HEK293T (cell line): Measurements from ENCODE around the gene SMIM41.

ENCODE experiments used
- BHLHE40 ChIP-seq: fragments of 450-650 bp; IDR thresholded peaks from 2 replicates; pipeline ENCODE4 v1.6.1; 2016; ENCODE audit warnings: mild to moderate bottlenecking, moderate library complexity, borderline replicate concordance
- CTBP1 ChIP-seq: fragments of 450-650 bp; IDR thresholded peaks from 2 replicates; pipeline ENCODE4 v1.6.1; 2016; ENCODE audit warnings: borderline replicate concordance
- ELF4 ChIP-seq: fragments of 450-650 bp; IDR thresholded peaks from 2 replicates; pipeline ENCODE4 v1.6.1; 2017; ENCODE audit warnings: antibody characterized with exemption
- FOXA1 ChIP-seq: fragments of 450-650 bp; IDR thresholded peaks from 2 replicates; pipeline ENCODE4 v1.6.1; 2016; ENCODE audit warnings: mild to moderate bottlenecking
- FOXK2 ChIP-seq: fragments of 450-650 bp; IDR thresholded peaks from 2 replicates; pipeline ENCODE4 v1.6.1; 2016; ENCODE audit warnings: mild to moderate bottlenecking
- HDGF ChIP-seq: fragments of 450-650 bp; IDR thresholded peaks from 2 replicates; pipeline ENCODE4 v1.6.1; 2017; ENCODE audit warnings: antibody characterized with exemption, borderline replicate concordance
- L3MBTL2 ChIP-seq: fragments of 450-650 bp; conservative IDR thresholded peaks from 2 replicates; pipeline ENCODE4 v1.6.1; 2016; ENCODE audit warnings: mild to moderate bottlenecking
- LEF1 ChIP-seq: fragments of 450-650 bp; IDR thresholded peaks from 2 replicates; pipeline ENCODE4 v1.6.1; 2017; ENCODE audit warnings: mild to moderate bottlenecking, borderline replicate concordance
- SP1 ChIP-seq: fragments of 450-650 bp; IDR thresholded peaks from 2 replicates; pipeline ENCODE4 v1.6.1; 2017
- SUZ12 ChIP-seq: fragments of 450-650 bp; IDR thresholded peaks from 2 replicates; pipeline ENCODE4 v1.6.1; 2016; ENCODE audit warnings: mild to moderate bottlenecking
- TARDBP ChIP-seq: fragments of 450-650 bp; IDR thresholded peaks from 2 replicates; pipeline ENCODE4 v1.6.1; 2016
- ZNF384 ChIP-seq: fragments of 450-650 bp; IDR thresholded peaks from 2 replicates; pipeline ENCODE4 v1.6.1; 2016

DNA sequence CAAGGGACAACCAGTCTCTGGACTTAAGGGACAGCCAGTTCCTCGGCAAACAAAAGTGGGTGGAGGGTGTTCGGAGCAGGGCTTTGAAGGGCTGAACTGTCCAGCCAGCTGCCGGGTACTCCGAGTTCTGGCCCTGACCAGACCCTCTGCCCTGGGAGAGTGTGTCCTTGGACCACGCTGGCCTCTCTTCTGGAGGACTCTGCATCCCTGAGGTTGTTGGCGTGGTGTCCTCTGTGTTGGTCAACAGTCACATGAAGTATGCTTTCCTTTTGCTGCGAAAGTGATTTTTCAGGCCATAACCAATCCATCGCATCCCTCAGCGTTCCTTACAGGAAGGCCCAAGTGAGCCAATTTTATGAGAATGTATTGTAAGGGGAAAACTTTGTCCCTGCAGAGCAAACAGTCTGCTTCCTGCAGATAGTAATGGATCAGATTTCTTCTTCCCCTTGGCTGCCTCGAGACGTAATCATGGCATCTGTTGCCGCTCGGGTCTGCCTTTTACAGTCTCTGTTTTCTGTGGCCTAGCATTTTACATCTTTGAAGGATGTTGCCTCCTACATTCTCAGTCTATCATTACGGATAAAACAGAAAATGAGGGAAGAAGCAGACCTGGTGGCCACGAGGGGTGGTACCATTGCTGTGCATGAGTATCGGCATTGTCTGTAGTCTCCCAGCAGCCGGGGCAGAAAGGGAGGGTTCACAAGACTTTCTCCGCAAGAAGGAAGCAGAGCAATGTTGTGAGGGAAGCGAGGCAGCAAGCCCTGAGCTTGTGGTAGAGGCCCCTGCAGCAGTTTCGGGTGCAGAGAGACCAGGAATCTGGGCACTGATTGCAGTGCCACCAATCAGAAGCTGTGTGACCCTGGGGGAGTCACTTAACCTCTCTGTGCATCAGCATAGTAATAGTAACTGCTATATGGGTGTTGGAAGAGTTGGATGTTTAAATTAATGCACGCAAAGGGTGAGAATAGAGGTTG lies 47.4 kb downstream of the SMIM41 start:
- TF ChIP-seq SP1 (no peak), SUZ12 (no peak), CTBP1 (no peak), L3MBTL2 (no peak), TARDBP (no peak), HDGF (no peak), FOXK2 (no peak), BHLHE40 (no peak), ELF4 (no peak), LEF1 (no peak), FOXA1 (no peak), ZNF384 (no peak)
